K562 (cell line): Measurements from ENCODE around the gene LRFN4. TPM values are rescaled to one million over a fixed set of nuclear protein-coding genes. Genes with fewer than 3 reads are reported as not detected.

ENCODE experiments used
- ATAC-seq: fragments of 200-7000 bp; cut with Tn5 transposase; 3 replicates; pipeline ENCODE4 v1.9.1; 2020; ENCODE audit warnings: moderate library complexity
- BruUV-seq: library from RNA; stranded (reverse); fragments of 400-500 nt; replicated peaks from 2 replicates; lab custom pipeline; 2021; lab: Mats Ljungman, UMichigan
- CTCF ChIA-PET: fragments of 300-600 bp; formaldehyde crosslinking; extraction: SDS; loops from one replicate; lab custom pipeline; 2021; ENCODE audit warnings: low intra/inter-chr PET ratio; lab: Yijun Ruan, JAX
- POLR2A ChIA-PET: fragments of 300-600, 350-650 bp; sonication (Branson Sonifier 250); formaldehyde crosslinking; extraction: SDS; loops from one replicate; lab custom pipeline; 2021; ENCODE audit warnings: antibody characterized with exemption, inconsistent platforms; lab: Yijun Ruan, JAX
- DNase-seq, 4 experiments: peaks; one replicate each; pipeline versions ENCODE4 v3.0.0 to v3.0.0-alpha.2; 2011 to 2018; ENCODE audit warnings: low spot score in 3 of 4, mixed read lengths in 3 of 4; ENCODE audit errors: extremely low read depth in 1 of 4
- FAIRE-seq: peaks from 2 replicates; lab custom pipeline; 2011; peaks lifted over from hg19 to GRCh38; lab: Jason Lieb, UNC
- H2AFZ ChIP-seq: 2 replicates; pipeline ENCODE4 v1.6.0; 2011; ENCODE audit warnings: low read depth, low read length, control low read depth, inconsistent platforms
- H3K27ac ChIP-seq: fragments of 200-600 bp; 3 replicates; pipeline ENCODE4 v1.8.0; 2011; ENCODE audit warnings: low read depth, mild to moderate bottlenecking, control low read depth, inconsistent platforms, low read length, moderate library complexity, mixed read lengths; ENCODE audit errors: extremely low read depth
- H3K27me3 ChIP-seq, 2 experiments: fragments of 300-600 bp in 1 of 2; 2 replicates in 1 of 2; 3 replicates in 1 of 2; pipeline versions ENCODE4 v1.6.0 to v1.8.0; 2011; ENCODE audit warnings: inconsistent platforms in 2 of 2, low read length in 2 of 2, mild to moderate bottlenecking in 1 of 2, mixed read lengths in 1 of 2, moderate library complexity in 1 of 2; ENCODE audit not compliant: control insufficient read depth in 2 of 2, insufficient read depth in 2 of 2
- H3K36me3 ChIP-seq: fragments of 300-600 bp; 3 replicates; pipeline ENCODE4 v1.8.0; 2011; ENCODE audit warnings: mild to moderate bottlenecking, low read length, inconsistent platforms; ENCODE audit not compliant: control insufficient read depth, insufficient read depth
- H3K4me1 ChIP-seq, 2 experiments: fragments of 200-600 bp in 1 of 2; replicated peaks in 1 of 2; 2 replicates in 1 of 2; 3 replicates in 1 of 2; pipeline versions ENCODE4 v1.5.1 to v1.8.0; 2011; ENCODE audit warnings: inconsistent platforms in 2 of 2, low read length in 2 of 2, mild to moderate bottlenecking in 1 of 2, mixed read lengths in 1 of 2, moderate library complexity in 1 of 2; ENCODE audit not compliant: control insufficient read depth in 2 of 2, insufficient read depth in 2 of 2
- H3K4me2 ChIP-seq: 2 replicates; pipeline ENCODE4 v1.6.1; 2011; ENCODE audit warnings: low read length, control low read depth, inconsistent platforms, mixed read lengths; ENCODE audit not compliant: insufficient read depth
- H3K4me3 ChIP-seq: fragments of 200-600 bp; sonication (generic), shearing (Covaris generic); 2 replicates; pipeline ENCODE4 v1.5.1; 2016; ENCODE audit warnings: control low read depth, inconsistent platforms
- H3K79me2 ChIP-seq: fragments of 200-600 bp; 3 replicates; pipeline ENCODE4 v1.8.0; 2011; ENCODE audit warnings: low read length, inconsistent platforms; ENCODE audit not compliant: control insufficient read depth, insufficient read depth
- H3K9ac ChIP-seq, 2 experiments: 2 replicates each; pipeline versions ENCODE4 v1.6.0 to v1.6.1; 2011; ENCODE audit warnings: low read depth in 2 of 2, low read length in 2 of 2, control low read depth in 1 of 2, inconsistent platforms in 1 of 2, mild to moderate bottlenecking in 1 of 2, mixed read lengths in 1 of 2; ENCODE audit not compliant: insufficient read depth in 1 of 2
- H3K9me1 ChIP-seq: one replicate; pipeline ENCODE4 v1.6.0; 2011; ENCODE audit warnings: inconsistent platforms, mild to moderate bottlenecking, low read length, moderate library complexity; ENCODE audit not compliant: control insufficient read depth, insufficient read depth
- H3K9me3 ChIP-seq: replicated peaks from 2 replicates; pipeline ENCODE4 v1.5.1; 2011; ENCODE audit warnings: low read depth, low read length, inconsistent platforms; ENCODE audit not compliant: control insufficient read depth, insufficient read depth
- H4K20me1 ChIP-seq: replicated peaks from 2 replicates; pipeline ENCODE4 v1.6.1; 2011; ENCODE audit warnings: low read length, inconsistent platforms, mixed read lengths; ENCODE audit not compliant: control insufficient read depth, insufficient read depth
- CHD4 ChIP-seq: fragments of 200-600 bp; sonication (generic); IDR thresholded peaks from 3 replicates; pipeline ENCODE4 v1.6.1; 2012; ENCODE audit warnings: low read depth, mild to moderate bottlenecking, mixed read lengths, low read length, inconsistent platforms; ENCODE audit not compliant: insufficient read depth, insufficient replicate concordance, poor library complexity, severe bottlenecking
- FOXA1 ChIP-seq: fragments of 450-650 bp; IDR thresholded peaks from 2 replicates; pipeline ENCODE4 v1.6.1; 2016; ENCODE audit warnings: mild to moderate bottlenecking, borderline replicate concordance
- GATA2 ChIP-seq: sonication (generic); formaldehyde crosslinking; IDR thresholded peaks from 2 replicates; pipeline ENCODE4 v1.4.0; 2020; ENCODE audit warnings: mild to moderate bottlenecking, missing genetic modification reagents
- GTF2A2 ChIP-seq: IDR thresholded peaks from 2 replicates; pipeline ENCODE4 v1.6.1; 2016; ENCODE audit warnings: mild to moderate bottlenecking, missing genetic modification characterization, missing compliant biosample characterization
- MYNN ChIP-seq, 2 experiments: sonication (generic); formaldehyde crosslinking in 1 of 2; IDR thresholded peaks; 2 replicates each; pipeline versions ENCODE4 v1.5.0 to v1.6.1; 2016 to 2020; ENCODE audit warnings: antibody characterized with exemption in 1 of 2, missing genetic modification reagents in 1 of 2
- NRF1 ChIP-seq, 2 experiments: fragments of 450-650 bp; IDR thresholded peaks in 1 of 2; conservative IDR thresholded peaks in 1 of 2; 2 replicates each; pipeline ENCODE4 v1.6.1; 2014; ENCODE audit warnings: mild to moderate bottlenecking in 2 of 2
- POLR2G ChIP-seq: fragments of 200-400 bp; formaldehyde crosslinking; IDR thresholded peaks from 2 replicates; pipeline ENCODE4 v1.6.1; 2017; ENCODE audit warnings: low read depth, mild to moderate bottlenecking, antibody characterized with exemption, low read length, moderate library complexity
- RAD21 ChIP-seq, 2 experiments: fragments of 250-450 bp in 1 of 2; fragments of 450-650 bp in 1 of 2; sonication (Bioruptor Pico) in 1 of 2; formaldehyde crosslinking in 1 of 2; IDR thresholded peaks in 1 of 2; conservative IDR thresholded peaks in 1 of 2; 2 replicates each; pipeline versions ENCODE4 v1.4.0 to v1.8.0; 2020 to 2022; ENCODE audit warnings: mild to moderate bottlenecking in 2 of 2, moderate library complexity in 1 of 2
- RBFOX2 ChIP-seq: fragments of 200-400 bp; formaldehyde crosslinking; IDR thresholded peaks from 2 replicates; pipeline ENCODE4 v1.6.1; 2017; ENCODE audit warnings: low read depth, mild to moderate bottlenecking, low read length, moderate library complexity
- RBM22 ChIP-seq: fragments of 200-400 bp; formaldehyde crosslinking; IDR thresholded peaks from 2 replicates; pipeline ENCODE4 v1.6.1; 2018; ENCODE audit warnings: low read length, low read depth; ENCODE audit not compliant: poor library complexity, severe bottlenecking
- SIN3A ChIP-seq, 2 experiments: fragments of 150-350 bp in 1 of 2; IDR thresholded peaks; 2 replicates each; pipeline ENCODE4 v1.6.1; 2011 to 2016; ENCODE audit warnings: borderline replicate concordance in 2 of 2, low read depth in 2 of 2, low read length in 2 of 2, mild to moderate bottlenecking in 2 of 2, moderate library complexity in 2 of 2; ENCODE audit not compliant: control insufficient read depth in 1 of 2
- SIX5 ChIP-seq, 2 experiments: IDR thresholded peaks; 2 replicates each; pipeline ENCODE4 v1.6.1; 2011; ENCODE audit warnings: low read length in 2 of 2, borderline replicate concordance in 1 of 2, low read depth in 1 of 2, mild to moderate bottlenecking in 1 of 2, moderate library complexity in 1 of 2; ENCODE audit not compliant: insufficient read depth in 1 of 2
- SRSF9 ChIP-seq: fragments of 200-400 bp; formaldehyde crosslinking; IDR thresholded peaks from 2 replicates; pipeline ENCODE4 v1.6.1; 2017; ENCODE audit warnings: low read depth, low read length, borderline replicate concordance
- XRCC4 ChIP-seq: IDR thresholded peaks from one replicate; pipeline ENCODE4 v1.6.1; 2011; ENCODE audit not compliant: insufficient read depth, insufficient read length; ENCODE audit errors: extremely low read depth
- WGBS: fragments of 100-300 bp; shearing (Covaris generic); methylation state at CpG from one replicate; pipeline ENCODE4 v1.1.6; 2016; ENCODE audit warnings: low coverage, mixed read lengths; ENCODE audit not compliant: insufficient coverage; ENCODE audit errors: missing lambda C conversion rate; 5-methylcytosine and 5-hydroxymethylcytosine counted together
- in situ Hi-C: fragments of 300-500 bp; cut with MboI; formaldehyde crosslinking; loops from 4 replicates; pipeline ENCODE4 v1.15.0; 2018; ENCODE audit warnings: inconsistent platforms, mixed read lengths
- intact Hi-C: fragments of 100-400 bp; cut with micrococcal nuclease; formaldehyde crosslinking; loops from 2 replicates; pipeline ENCODE4 v1.14.2; 2022
- polyA plus RNA-seq, 8 experiments: library from polyadenylated mRNA; depleted of rRNA in 4 of 8; stranded (reverse) in 5 of 8; unstranded in 3 of 8; fragments of >200 nt; fragmentation: Nextera tagmentation in 2 of 8; fragmentation: Illumina TruSeq in 1 of 8; extraction: Ambion mirVana in 2 of 8; extraction: Trizol in 1 of 8; gene quantifications; 2 replicates each; pipeline versions ENCODE4 v1.2.1 to v1.2.3, GENCODE V29; 2011 to 2014; ENCODE audit warnings: inconsistent platforms in 1 of 8, missing spikeins in 1 of 8
- total RNA-seq, 7 experiments: library from RNA; depleted of rRNA in 6 of 7; stranded (reverse); fragments of >200 nt in 6 of 7; fragmentation: Illumina TruSeq in 2 of 7; extraction: Trizol in 2 of 7; gene quantifications; 2 replicates each; pipeline versions ENCODE4 v1.2.1 to v1.2.3, GENCODE V29; 2011 to 2021; ENCODE audit warnings: low replicate concordance in 1 of 7
- TF ChIP-seq, protein P1 (sequence below): sonication (generic); formaldehyde crosslinking; IDR thresholded peaks from 2 replicates; pipeline ENCODE4 v1.8.1; 2023; ENCODE audit warnings: mild to moderate bottlenecking, missing genetic modification reagents

Gene LRFN4
- total and polyA plus RNA-seq, 9 of the 15 experiments (the other 6 are each of a cell fraction or from before 2014, with no cell fraction given): 0.10 to 60.1 (median 6.7) TPM

DNA sequence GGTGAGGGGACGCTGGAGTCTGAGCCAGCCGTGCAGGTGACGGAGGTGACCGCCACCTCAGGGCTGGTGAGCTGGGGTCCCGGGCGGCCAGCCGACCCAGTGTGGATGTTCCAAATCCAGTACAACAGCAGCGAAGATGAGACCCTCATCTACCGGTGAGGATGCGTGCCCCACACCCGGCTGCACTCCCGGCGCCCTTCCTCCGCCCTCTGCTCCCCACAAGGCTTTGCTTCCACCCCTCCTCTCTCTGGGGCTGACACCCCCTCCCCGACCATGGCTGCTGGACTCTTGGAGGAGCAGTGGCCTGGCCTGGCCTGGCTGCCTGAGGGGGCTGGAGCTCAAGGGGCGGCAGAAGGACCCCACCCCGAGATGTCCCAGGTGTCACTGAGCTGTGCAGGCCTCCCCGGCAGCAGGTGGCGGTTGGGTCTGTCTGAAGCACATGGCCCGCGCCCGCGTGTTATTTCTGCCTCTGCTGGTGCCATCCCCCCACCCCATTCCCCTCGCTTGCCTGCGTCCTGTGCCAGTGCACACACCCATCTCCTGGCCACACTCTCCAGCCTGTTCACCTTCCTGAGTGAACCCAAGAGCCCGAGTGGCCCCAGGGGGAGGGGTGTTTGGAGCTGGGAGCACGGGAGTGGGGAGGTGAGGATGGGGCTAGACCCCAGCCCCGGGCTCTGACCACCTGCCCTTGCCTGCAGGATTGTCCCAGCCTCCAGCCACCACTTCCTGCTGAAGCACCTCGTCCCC lies 2.2 kb downstream of the LRFN4 start:
- no peaks in the 10 kb centered on the region for H3K9me3 ChIP-seq
- H3K27ac ChIP-seq: no peak overlapping the region
- peak overlapping the region in 1 of 2 experiments; percentile 83; a peak in 2 of 4 replicates for H3K9ac ChIP-seq
- POLR2A ChIA-PET: interaction anchor here (1.0 to 1.1 kb wide), 2 partner anchors 9 to 16 kb away, joined by 3 read pairs; partner anchors contain the start of gene RCE1
- peaks cover 36% of the 10 kb centered on the region; the same call in 1 of the 3 replicates for H3K36me3 ChIP-seq
- H3K4me2 ChIP-seq: no peak overlapping the region
- DNase-seq: no peak
- H4K20me1 ChIP-seq: 0 out of 2 replicates have a peak, but pooled peaks cover 2% of the 10 kb centered on the region
- intact Hi-C loops (no loop called here), in situ Hi-C loops (no loop called here)
- no peak for ATAC-seq
- peaks cover 25% of the 10 kb centered on the region for H3K79me2 ChIP-seq
- H3K4me1 ChIP-seq: peaks cover 8 to 83% of the 10 kb centered on the region in 2 experiments; a peak in 4 of 5 replicates
- no peaks in the 10 kb centered on the region for H3K27me3 ChIP-seq
- H3K9me1 ChIP-seq: no peaks in the 10 kb centered on the region
- BruUV-seq: no TSS peak
- 88% methylated on average over 29 of the region's 29 CpGs for WGBS
- CTCF ChIA-PET: no interaction called here
- no peak for FAIRE-seq
- H2AFZ ChIP-seq: no peak overlapping the region
- H3K4me3 ChIP-seq: no peak overlapping the region
- TF ChIP-seq RAD21 (CRISPR knock-in tag; conservative IDR thresholded peaks at IDR 0.05 in 1 of 2, IDR thresholded peaks at IDR 0.05 in 1 of 2): no peak
- TF ChIP-seq SIX5 (IDR thresholded peaks at IDR 0.05; ENCODE audit: borderline replicate concordance in 1 of 2, insufficient read depth in 1 of 2, low read depth in 1 of 2, low read length in 2 of 2): no peak
- TF ChIP-seq CHD4: no peak
- TF ChIP-seq RBM22: peak; percentile 52
- no peak for TF ChIP-seq SRSF9
- TF ChIP-seq GTF2A2 (tag): no peak
- no peak for TF ChIP-seq MYNN (IDR thresholded peaks at IDR 0.05)
- TF ChIP-seq MYNN (CRISPR knock-in tag; IDR thresholded peaks at IDR 0.05): no peak
- no peak for TF ChIP-seq SIN3A (IDR thresholded peaks at IDR 0.05; ENCODE audit: borderline replicate concordance in 2 of 2, control insufficient read depth in 1 of 2, low read depth in 2 of 2, low read length in 2 of 2)
- TF ChIP-seq POLR2G: peak; percentile 42; the same call in 1 of the 2 replicates
- no peak for TF ChIP-seq NRF1 (conservative IDR thresholded peaks at IDR 0.05 in 1 of 2, IDR thresholded peaks at IDR 0.05 in 1 of 2)
- TF ChIP-seq, protein P1, sequence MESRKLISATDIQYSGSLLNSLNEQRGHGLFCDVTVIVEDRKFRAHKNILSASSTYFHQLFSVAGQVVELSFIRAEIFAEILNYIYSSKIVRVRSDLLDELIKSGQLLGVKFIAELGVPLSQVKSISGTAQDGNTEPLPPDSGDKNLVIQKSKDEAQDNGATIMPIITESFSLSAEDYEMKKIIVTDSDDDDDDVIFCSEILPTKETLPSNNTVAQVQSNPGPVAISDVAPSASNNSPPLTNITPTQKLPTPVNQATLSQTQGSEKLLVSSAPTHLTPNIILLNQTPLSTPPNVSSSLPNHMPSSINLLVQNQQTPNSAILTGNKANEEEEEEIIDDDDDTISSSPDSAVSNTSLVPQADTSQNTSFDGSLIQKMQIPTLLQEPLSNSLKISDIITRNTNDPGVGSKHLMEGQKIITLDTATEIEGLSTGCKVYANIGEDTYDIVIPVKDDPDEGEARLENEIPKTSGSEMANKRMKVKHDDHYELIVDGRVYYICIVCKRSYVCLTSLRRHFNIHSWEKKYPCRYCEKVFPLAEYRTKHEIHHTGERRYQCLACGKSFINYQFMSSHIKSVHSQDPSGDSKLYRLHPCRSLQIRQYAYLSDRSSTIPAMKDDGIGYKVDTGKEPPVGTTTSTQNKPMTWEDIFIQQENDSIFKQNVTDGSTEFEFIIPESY (CRISPR knock-in tag): 0 out of 2 replicates have a peak, but pooled peaks have one; percentile 41
- TF ChIP-seq FOXA1: no peak
- peak; percentile 49 for TF ChIP-seq RBFOX2
- TF ChIP-seq XRCC4: no peak
- no peak for TF ChIP-seq GATA2
